HEK293T (cell line): ENCODE measurements around the gene CLCNKB.

Experiments
- FOXK2 ChIP-seq: fragments of 450-650 bp; IDR thresholded peaks from 2 replicates; pipeline ENCODE4 v1.6.1; 2016; ENCODE audit warnings: mild to moderate bottlenecking
- HDGF ChIP-seq: fragments of 450-650 bp; IDR thresholded peaks from 2 replicates; pipeline ENCODE4 v1.6.1; 2017; ENCODE audit warnings: antibody characterized with exemption, borderline replicate concordance

DNA sequence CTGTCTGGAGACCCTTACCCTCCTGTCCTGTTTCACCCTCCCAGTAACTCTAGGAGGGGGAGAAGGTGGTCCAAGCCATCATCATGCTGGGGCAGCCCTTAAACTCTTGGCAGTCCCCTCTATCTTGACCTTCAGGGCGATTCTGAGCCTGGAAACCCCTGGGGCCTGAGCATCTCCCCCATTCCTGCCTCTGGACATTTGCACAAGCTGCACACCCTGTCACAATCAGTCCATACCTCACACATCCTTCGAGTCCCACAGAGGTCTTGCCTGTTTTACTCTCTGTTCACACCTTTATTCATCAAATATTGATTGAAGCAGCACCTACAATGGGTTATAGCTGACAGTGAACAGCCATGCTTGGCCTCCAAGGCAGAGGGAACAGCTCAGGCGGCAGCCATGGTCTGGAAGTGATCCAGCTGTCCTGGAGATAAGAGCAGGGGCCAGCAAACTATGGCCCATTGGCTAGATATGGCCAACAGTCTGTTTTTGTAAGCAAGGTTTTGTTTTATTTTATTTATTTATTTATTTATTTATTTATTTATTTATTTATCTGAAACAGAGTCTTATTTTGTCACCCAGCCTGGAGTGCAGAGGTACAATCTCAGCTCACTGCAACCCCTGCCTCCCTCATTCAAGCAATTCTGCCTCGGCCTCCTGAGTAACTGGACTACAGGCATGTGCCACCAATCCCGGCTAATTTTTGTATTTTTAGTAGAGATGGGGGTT, 37.0 kb downstream of the CLCNKB start:
- TF ChIP-seq FOXK2 (no peak), HDGF (no peak)
